Right ventricle myocardium superior (tissue), 1 donor: ENCODE results near the gene RPL9. TPM values are rescaled to one million over a fixed set of nuclear protein-coding genes. Genes with fewer than 3 reads are reported as not detected.
A peak's percentile ranks its signal among the peaks of the same experiment; 100 is the strongest.
"Not testable (repeated sequence)": the region's sequence is repeated elsewhere in the genome, so short reads cannot be mapped to it uniquely, and the experiment has no call there.

ENCODE experiments used
- ATAC-seq: fragments of 200-7000 bp; cut with Tn5 transposase; one replicate; pipeline ENCODE4 v1.9.1; 2020; ENCODE audit warnings: mild to moderate bottlenecking; ENCODE audit not compliant: poor library complexity
- DNase-seq: peaks from one replicate; pipeline ENCODE4 v3.0.0-alpha.2; 2020
- intact Hi-C: fragments of 100-400 bp; cut with DNase I; formaldehyde crosslinking; loops from one replicate; pipeline ENCODE4 v1.11.2; 2022
- total RNA-seq: library from RNA; stranded (reverse); fragmentation: NEBNext Ultra II Directional; extraction: Animal tissue kit (Norgen Biotek cat#: 25700); gene quantifications from one replicate; pipeline ENCODE4 v1.2.1, GENCODE V29; 2021
- donor health status: DM: no; HTN: yes; CAD: no; lungs with severe emphysema.

RPL9 gene
- total RNA-seq, 1 donor from 2014 or later, result 710 TPM

DNA sequence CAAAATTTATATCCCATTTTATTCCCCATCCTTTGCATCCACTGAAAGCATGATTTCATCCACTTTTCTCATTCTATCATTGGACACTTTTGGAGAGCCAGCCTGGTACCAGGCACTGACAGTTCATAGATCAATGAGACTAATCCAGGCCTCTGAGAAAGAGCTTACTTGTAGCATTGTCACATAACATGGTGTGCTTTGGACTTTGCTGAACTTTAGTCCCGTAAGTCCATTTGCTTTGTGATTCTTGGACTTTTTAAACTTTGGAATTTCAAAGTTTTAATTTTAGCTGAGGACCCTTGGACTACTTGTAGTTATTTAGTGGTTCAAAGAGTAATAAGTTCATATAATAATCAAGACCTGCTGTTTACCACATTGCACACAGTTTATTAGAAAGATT is 11.7 kb upstream of the RPL9 start:
- ATAC-seq, result no peak
- no peak for DNase-seq
- intact Hi-C loops, result no loop called here

DNA sequence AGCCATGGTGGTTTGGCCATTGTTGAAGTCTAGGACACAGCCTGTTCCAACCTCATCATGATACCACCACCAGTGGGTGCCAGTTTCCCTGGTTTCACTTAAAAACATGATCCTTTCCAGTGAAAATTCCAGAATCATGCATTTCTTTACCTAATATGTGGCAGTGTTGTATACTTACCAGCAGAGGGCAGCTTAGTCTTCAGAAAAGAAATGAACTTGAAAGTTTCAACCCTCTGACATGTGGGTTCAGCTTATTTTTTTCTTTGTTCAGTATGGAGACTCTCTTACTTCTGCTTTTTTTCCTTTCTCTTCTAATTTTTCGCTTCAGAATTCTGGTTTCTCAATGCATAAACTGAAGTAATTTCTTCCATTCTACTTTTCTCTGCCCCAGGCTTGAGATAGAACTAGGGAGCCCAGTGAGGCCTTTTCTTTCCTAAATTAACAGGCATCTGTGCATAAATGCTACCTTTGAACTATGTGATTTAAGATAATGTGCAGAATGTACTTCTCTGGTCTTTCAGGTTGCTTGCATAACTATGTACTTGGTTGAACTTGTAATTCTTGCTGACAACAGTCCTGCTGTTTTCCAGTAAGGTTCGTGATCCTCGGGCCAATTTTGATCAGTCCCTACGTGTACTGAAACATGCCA is 10.8 kb upstream of the RPL9 start:
- ATAC-seq (peak; percentile 90), DNase-seq (no peak)
- intact Hi-C loops, result loop anchor here (5.0 kb wide), 1 partner anchor 508 kb away; the partner anchor contains the start of gene PDS5A

DNA sequence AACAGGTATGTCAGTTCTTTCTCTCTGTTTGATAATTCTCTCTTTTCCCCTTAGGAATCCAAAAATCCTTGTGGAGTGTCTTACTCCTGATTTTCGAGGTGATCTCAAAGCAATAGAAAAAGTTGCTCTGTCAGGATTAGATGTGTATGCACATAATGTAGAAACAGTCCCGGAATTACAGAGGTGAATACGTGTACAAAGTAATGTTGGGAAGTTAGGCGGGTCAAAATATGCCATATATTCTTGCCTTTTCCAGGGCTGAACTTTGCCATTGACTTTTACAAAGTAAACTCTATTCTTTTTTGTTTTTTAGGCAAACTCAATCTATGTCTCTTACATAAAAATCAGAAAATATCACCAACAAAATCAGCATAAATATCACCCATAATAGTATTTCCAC is 8.7 kb upstream of the RPL9 start:
- no peak for ATAC-seq
- no peak for DNase-seq
- intact Hi-C loops, result loop anchor here (5.0 kb wide), 1 partner anchor 510 kb away; the partner anchor contains the start of gene PDS5A

DNA sequence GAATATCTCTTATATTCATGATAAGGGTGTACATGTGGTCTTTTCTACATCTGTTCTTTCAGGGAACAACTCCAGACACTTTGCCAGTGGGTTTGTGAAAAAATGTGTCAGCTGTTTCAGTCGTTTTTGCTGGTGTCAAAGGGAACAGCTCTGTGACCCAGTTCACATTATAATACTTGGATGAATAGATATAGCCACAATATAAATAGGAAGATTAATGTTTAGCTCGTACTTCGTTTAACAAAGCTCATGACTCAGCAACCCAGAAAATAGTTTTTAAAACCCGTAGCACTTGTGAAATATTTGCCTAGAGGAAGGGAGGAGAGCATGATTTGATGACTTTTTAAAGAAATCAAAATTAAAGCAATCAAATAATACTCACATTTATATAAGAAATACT is 8.0 kb upstream of the RPL9 start:
- no peak for ATAC-seq
- no peak for DNase-seq
- intact Hi-C loops, result loop anchor here (5.0 kb wide), 1 partner anchor 511 kb away; the partner anchor contains the start of gene PDS5A

DNA sequence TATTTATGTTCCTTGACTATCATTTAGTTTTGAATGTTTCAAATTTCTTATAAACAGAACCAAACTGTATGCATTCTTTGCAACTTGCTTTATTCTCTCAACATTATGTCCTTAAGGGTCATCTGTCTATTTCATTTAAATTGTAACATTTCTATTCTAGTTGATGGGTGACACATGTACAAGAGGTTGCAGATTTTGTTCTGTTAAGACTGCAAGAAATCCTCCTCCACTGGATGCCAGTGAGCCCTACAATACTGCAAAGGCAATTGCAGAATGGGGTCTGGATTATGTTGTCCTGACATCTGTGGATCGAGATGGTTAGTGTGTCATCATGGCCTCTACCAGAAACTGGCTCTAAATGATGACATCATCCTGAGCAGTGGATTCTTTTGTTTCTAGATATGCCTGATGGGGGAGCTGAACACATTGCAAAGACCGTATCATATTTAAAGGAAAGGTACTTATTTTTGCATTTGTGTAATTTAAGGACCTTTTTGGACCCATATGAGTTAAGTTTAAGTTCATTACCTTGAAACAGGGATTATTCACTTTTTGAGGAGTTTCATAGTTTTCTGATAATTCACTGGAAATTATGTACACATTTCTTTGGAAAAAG is 6.3 kb upstream of the RPL9 start:
- DNase-seq (no peak), ATAC-seq (no peak)
- intact Hi-C loops, result loop anchor here (5.0 kb wide), 1 partner anchor 512 kb away; the partner anchor contains the start of gene PDS5A

DNA sequence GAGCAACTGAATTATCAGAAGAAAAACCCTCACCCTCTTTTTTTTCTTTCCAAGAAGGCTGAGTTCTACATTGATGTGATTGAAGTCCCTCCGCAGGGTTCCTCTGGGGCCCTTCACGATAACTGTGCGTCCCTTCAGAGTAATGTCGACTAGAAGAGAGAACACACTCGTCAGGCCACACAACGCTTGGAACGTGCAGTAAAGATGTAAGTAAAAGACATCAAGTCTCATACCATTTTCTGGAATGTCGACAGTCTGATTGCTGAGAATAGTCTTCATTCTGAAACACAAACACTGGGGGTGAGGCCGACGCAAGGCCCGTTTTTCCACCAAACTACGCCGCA is 589 bp downstream of the RPL9 start:
- DNase-seq, intact Hi-C loops, ATAC-seq: not testable (repeated sequence)

DNA sequence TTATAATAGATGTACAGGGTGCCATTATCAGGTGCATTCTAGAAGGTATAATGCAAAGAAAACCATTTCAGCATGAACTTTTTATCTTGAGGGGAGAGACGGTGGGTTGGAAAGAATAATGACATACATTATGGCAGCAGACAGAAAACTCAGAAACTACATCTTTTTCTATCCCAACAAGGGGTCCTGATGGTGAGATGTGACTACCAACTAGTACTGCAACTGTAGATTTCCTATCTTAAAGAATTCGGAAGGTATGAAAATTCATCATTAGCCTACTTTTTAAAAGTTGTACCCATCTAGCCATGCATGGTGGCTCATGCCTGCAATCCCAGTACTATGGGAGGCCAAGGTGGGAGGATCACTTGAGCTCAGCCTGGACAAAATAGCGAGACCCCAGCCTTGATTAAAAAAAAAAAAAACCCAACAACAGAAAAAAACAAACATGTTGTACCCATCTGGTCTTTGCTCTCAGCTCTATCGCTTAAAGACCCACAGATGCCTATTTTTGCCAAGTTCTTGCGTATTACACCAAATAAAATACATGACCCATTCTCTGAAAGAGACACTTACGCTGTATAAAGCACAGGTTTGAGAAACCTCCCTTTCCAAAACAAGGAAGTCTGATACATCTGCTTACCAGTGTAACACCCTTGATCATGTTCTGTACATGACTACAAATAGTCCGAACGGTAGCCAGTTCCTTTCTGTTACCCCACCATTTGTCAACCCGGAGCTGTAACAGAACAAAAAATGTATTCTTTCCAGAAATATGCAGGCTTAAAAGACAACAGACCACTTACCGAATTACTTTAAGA is 1.6 kb downstream of the RPL9 start:
- intact Hi-C loops, result no loop called here
- no peak for ATAC-seq
- DNase-seq, result no peak

DNA sequence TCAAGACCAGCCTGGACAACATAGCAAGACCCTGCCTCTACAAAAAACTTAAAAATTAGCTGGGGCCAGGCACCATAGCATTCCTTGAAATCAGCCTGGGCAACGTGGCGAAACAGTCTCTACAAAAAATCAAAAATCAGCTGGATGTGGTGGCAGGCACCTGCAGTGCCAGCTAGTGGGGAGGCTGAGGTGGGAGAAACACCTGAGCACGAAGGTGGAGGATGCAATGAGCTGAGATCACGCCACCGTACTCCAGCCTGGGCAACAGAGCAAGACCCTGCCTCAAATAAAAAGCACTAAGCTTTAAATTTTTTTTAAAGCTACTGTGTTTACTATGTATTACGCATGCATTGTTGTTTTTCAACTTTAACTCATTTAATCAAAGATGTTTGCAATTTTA is 3.2 kb downstream of the RPL9 start:
- ATAC-seq (no peak), DNase-seq (no peak)
- intact Hi-C loops, result no loop called here

DNA sequence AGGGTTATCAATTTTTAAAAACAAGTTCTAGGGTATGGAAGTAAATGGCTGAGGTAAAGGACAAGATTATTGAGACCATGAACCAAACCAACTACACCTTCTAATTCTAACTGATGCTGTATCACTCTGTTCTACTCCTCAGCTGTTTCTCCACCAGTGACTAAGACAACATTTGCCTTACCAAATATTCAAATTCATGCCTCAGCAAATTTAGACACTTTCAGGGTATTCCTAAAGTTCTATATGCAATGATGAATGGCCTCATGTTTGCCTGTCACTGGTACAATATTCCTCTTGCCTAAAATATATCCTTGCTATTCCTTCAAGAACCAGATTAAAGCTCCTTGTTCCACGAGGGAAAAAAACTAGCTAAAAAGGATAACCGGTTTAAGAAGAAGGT is 5.0 kb downstream of the RPL9 start:
- intact Hi-C loops, result no loop called here
- ATAC-seq (no peak), DNase-seq (no peak)

DNA sequence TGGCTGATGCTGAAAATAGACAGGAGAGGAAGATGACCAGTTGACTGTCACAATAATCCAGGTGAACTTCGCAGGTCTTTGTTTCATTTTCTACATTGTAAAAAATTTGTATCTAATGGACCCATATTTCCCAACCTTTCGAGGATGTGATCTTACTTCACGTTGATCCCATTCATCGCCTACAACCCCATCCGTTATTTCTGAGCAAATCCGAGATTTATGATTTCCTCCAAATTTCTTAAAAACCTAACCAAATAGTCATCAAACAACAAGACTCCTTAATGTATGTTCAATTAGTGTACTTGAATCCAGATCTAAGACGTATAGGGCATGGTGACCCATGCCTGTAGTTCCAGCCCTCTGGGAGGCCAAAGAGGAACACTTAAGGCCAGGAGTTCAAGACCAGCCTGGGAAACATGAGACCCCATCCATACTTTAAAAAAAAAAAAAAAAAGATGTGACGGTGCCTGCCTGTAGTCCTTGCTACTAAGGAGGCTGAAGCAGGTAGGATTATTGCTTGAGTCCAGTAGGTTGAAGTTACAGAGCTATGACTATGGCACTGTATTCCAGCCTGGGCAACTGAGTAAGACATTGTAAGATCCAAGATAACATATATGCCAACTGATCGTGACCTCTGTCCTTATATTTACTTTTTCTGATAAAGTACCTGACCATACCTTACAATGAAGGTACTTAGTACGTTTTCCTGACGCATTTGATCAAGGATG is 5.7 kb downstream of the RPL9 start:
- DNase-seq (no peak), ATAC-seq (no peak)
- intact Hi-C loops, result no loop called here

DNA sequence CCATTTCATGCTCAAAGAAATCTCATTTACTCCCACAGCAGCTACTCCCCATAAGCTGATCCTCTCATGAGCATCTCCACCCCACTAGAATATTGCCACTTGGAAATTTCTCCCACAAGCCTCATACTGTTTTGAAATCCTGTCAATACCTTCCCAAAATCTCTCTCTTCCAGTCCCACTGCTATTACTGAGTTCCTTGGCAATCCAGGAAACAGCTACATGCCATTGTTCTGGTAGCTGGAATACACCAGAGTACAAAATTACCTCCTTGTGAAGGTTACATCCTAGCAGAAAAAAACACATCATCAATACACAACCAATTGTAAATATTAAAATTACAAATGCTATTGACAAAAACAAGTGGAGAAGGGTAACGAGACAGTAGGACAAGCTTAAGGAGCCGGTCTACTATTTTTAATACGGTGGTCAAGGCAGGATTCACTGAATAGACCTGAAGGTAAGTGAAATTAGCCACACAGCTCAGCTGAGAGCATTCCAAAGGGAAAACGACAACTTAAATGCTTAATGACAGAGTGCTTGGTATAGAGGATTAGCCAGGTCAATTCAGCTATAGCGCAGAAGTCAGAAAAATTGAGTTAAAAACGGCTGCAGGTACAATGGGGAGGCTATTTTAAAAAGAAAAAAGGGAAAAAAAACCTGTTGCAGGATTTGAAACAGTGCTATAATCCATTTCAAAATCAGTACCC is 6.4 kb downstream of the RPL9 start:
- intact Hi-C loops, result no loop called here
- DNase-seq, result no peak
- ATAC-seq, result no peak

DNA sequence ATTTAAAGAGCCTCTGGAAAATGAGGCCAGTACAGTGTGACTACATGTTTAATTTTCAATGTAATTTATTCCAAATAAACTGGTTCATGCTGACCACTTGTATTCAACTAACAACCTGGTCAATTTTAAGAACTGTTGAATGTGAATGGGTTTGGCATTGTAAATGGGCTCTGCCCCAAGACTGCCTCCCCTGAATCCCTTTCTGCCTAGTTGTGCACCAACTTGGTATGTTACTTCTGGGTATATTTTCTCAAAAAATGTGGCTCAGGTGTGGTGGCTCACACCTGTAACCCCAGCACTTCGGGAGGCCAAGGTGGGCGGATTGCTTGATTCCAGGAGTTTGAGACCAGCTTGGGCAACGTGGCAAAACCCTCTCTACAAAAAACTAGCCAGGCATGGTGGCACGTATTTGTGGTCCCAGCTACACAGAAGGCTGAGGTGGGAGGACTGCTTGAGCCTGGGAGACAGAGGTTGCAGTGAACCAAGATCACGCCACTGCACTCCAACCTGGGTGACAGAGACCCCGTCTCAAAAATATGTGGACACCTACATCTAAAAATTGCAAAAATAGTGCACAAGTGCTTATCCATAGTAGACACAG is 7.2 kb downstream of the RPL9 start:
- intact Hi-C loops, result no loop called here
- DNase-seq, result no peak
- ATAC-seq, result no peak

DNA sequence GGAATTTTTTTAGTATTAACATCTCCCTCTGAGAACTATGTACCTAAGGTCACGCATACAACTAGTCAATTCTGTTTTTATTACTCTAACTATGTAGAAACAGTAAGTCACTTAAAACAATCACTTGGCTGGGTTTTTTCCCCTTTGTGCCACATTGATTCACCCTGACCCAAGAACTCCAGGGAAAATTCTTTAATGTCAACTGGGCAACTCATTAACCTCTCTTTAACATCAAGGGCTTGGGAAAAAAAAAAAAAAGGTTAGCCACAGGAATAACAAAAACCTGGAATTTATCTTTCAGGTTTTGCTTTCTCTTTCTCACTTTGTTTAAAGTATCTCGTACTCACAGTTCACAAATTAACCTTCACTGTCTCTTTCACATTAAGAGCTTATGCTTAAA is 8.1 kb downstream of the RPL9 start:
- DNase-seq (no peak), ATAC-seq (no peak)
- intact Hi-C loops, result no loop called here

DNA sequence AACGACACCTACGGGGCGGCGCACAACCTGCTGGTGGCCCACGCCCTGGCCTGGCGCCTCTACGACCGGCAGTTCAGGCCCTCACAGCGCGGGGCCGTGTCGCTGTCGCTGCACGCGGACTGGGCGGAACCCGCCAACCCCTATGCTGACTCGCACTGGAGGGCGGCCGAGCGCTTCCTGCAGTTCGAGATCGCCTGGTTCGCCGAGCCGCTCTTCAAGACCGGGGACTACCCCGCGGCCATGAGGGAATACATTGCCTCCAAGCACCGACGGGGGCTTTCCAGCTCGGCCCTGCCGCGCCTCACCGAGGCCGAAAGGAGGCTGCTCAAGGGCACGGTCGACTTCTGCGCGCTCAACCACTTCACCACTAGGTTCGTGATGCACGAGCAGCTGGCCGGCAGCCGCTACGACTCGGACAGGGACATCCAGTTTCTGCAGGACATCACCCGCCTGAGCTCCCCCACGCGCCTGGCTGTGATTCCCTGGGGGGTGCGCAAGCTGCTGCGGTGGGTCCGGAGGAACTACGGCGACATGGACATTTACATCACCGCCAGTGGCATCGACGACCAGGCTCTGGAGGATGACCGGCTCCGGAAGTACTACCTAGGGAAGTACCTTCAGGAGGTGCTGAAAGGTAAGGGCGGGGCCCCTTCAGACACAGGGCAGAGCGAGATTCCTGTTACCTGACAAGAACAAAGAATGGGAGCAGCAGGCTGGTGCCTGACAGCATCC is 11.7 kb downstream of the RPL9 start:
- ATAC-seq (peak; percentile 77), DNase-seq (peak; percentile 80)
- intact Hi-C loops, result no loop called here

DNA sequence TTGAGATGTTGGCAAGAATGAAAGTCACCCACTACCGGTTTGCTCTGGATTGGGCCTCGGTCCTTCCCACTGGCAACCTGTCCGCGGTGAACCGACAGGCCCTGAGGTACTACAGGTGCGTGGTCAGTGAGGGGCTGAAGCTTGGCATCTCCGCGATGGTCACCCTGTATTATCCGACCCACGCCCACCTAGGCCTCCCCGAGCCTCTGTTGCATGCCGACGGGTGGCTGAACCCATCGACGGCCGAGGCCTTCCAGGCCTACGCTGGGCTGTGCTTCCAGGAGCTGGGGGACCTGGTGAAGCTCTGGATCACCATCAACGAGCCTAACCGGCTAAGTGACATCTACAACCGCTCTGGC is 12.3 kb downstream of the RPL9 start:
- intact Hi-C loops, result no loop called here
- DNase-seq, result no peak
- ATAC-seq, result no peak

DNA sequence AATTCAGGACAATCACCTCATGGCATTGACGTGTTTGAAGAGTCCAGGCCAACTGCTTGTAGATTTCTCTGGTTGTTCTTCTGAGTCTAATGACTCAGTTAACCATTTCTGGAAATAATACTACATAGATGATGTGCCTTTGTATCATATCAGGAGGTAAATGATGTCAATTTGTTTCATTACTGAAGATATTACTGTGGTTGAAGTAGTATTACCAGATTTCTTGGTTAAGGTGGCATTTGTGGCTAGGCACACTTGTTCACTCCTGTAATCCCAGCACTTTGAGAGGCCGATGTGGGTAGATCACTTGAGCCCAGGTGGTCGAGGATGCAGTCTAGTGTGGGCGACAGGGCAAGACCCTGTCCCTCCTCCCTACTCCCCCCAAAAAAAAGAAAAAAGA is 15.7 kb downstream of the RPL9 start:
- intact Hi-C loops, result no loop called here
- ATAC-seq (no peak), DNase-seq (no peak)

DNA sequence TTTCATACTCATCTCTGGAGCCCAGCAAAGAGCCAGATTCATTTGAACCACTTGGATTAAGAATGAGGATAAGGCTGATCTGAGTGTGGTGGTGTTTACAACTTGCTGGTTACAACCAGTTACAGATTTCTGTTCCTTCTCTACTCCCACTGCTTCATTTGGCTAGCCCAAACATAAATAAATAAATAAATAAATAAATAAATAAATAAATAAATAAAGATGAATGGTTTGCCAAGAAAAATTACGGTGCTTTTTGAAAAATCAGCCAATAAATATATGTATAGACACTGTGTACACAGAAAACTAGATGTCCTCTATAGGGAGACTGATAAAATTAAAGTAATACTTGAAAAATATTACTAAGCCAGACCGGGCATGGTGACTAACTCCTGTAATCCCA is 17.1 kb downstream of the RPL9 start:
- intact Hi-C loops, result no loop called here
- DNase-seq, result no peak
- ATAC-seq, result no peak
